Neuron (in vitro differentiated cells): ENCODE measurements around the gene WDR45.
"Not testable (repeated sequence)": the region's sequence is repeated elsewhere in the genome, so short reads cannot be mapped to it uniquely, and the experiment has no call there.

ENCODE experiments used
- H2AFZ ChIP-seq: one replicate; pipeline ENCODE4 v1.6.1; 2013; ENCODE audit warnings: low read depth, mild to moderate bottlenecking, inconsistent platforms, low read length, moderate library complexity
- H3K27me3 ChIP-seq: one replicate; pipeline ENCODE4 v1.6.1; 2013; ENCODE audit warnings: low read length; ENCODE audit not compliant: insufficient read depth
- H3K36me3 ChIP-seq: one replicate; pipeline ENCODE4 v1.6.1; 2013; ENCODE audit warnings: low read length; ENCODE audit not compliant: insufficient read depth
- H3K4me1 ChIP-seq: one replicate; pipeline ENCODE4 v1.6.1; 2013; ENCODE audit warnings: low read length; ENCODE audit not compliant: insufficient read depth
- H3K4me3 ChIP-seq: 2 replicates; pipeline ENCODE4 v1.5.1; 2013; ENCODE audit warnings: mild to moderate bottlenecking, low read length, moderate library complexity
- H3K9me3 ChIP-seq: one replicate; pipeline ENCODE4 v1.6.1; 2013; ENCODE audit warnings: low read length

Gene WDR45

GRCh38 chrX:49079489-49080428, at the start of gene WDR45:
Gene WDR45, minus strand, starts transcription at chrX:49079887. Its CDS starts 1,792 bp downstream, at chrX:49078095.
- H3K27me3 ChIP-seq: no peaks in the 10 kb centered on the region
- H3K9me3 ChIP-seq: no peaks in the 10 kb centered on the region
- peaks cover 5% of the 10 kb centered on the region for H3K4me1 ChIP-seq
- no peaks in the 10 kb centered on the region for H3K36me3 ChIP-seq
- peak within 1 kb of the TSS; percentile 68 for H2AFZ ChIP-seq
- H3K4me3 ChIP-seq: peak within 1 kb of the TSS; percentile 80

- Histone ChIP-seq H3K36me3 (no peaks in the 10 kb centered on the region), H2AFZ (no peak overlapping the region), H3K4me3 (no peak overlapping the region), H3K4me1 (no peaks in the 10 kb centered on the region), H3K27me3 (no peaks in the 10 kb centered on the region), H3K9me3 (no peaks in the 10 kb centered on the region)
These were observed 49.7 kb upstream of the WDR45 start for GRCh38 chrX:49129427-49129826.

- not testable (repeated sequence) for H3K36me3 ChIP-seq, H3K27me3 ChIP-seq, H3K4me3 ChIP-seq, H3K9me3 ChIP-seq, H2AFZ ChIP-seq, H3K4me1 ChIP-seq
These were observed 48.1 kb upstream of the WDR45 start for GRCh38 chrX:49127742-49128258.

DNA sequence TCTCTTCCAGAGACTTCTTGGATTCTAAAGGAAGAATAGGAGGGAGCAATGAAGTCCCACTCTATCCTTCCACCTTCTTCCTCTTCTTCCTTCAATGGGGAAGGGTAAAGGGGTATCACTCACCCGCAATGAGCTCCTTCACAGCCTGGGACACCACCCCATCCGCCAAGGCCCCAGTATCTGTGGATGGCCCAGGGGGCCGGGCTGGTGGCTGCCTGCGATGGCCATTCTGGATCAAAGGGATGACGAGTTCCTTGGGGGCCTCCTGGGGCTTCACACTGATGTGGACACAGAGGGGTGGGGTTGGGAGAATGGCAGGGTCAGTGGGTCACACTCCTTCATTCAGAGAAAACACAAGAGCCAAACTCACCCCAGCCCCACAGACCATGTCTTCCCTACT, 42.8 kb upstream of the WDR45 start:
- H3K27me3 ChIP-seq: no peaks in the 10 kb centered on the region
- peaks cover 10% of the 10 kb centered on the region for H3K36me3 ChIP-seq
- no peaks in the 10 kb centered on the region for H3K4me1 ChIP-seq
- H2AFZ ChIP-seq: no peak overlapping the region
- H3K9me3 ChIP-seq: no peaks in the 10 kb centered on the region
- H3K4me3 ChIP-seq: peak overlapping the region; percentile 76

DNA sequence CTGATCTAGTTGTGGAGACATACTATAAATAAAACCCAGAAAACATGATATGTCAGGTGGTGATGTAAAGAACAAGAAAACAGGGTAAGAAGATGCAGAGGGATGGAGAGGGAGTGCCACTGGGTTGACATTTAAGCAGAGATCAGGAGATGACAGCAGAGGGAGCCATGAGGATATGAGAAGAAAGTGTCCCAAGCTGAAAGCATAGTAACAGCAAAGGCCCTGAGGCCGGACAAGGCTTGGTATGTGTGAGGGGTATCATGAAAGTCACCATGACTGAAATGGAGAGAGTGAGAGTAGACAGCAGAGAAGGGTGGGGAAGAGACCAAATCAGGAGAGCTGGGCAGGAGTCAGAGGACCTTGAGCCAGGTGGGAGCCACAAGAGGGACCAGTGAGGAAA, 40.4 kb upstream of the WDR45 start:
- H3K9me3 ChIP-seq: no peaks in the 10 kb centered on the region
- no peaks in the 10 kb centered on the region for H3K4me1 ChIP-seq
- no peaks in the 10 kb centered on the region for H3K27me3 ChIP-seq
- peaks cover 17% of the 10 kb centered on the region for H3K36me3 ChIP-seq
- H2AFZ ChIP-seq: no peak overlapping the region
- H3K4me3 ChIP-seq: no peak overlapping the region

DNA sequence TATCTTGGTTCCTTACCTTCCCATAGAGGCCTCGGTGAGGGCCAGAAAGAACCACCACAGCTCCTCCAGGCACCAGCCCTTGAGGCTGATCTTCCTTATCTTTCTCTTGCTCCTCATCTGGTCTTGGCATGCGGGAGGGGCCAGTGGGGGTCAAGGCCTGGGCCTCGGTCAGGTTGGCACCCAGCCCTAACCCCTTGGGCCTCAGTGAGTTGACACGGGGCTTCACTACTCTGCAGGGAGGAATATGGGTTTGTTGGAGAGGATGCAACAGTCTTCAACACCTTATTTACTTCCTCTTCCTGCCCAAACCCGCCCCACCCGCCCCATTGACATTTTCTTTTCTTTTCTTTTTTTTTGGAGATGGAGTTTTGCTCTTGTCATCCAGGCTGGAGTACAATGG, 37.9 kb upstream of the WDR45 start:
- Histone ChIP-seq H3K9me3 (no peaks in the 10 kb centered on the region), H3K36me3 (peaks cover 22% of the 10 kb centered on the region), H3K4me3 (no peak overlapping the region), H3K4me1 (peaks cover 1% of the 10 kb centered on the region), H2AFZ (no peak overlapping the region), H3K27me3 (no peaks in the 10 kb centered on the region)

DNA sequence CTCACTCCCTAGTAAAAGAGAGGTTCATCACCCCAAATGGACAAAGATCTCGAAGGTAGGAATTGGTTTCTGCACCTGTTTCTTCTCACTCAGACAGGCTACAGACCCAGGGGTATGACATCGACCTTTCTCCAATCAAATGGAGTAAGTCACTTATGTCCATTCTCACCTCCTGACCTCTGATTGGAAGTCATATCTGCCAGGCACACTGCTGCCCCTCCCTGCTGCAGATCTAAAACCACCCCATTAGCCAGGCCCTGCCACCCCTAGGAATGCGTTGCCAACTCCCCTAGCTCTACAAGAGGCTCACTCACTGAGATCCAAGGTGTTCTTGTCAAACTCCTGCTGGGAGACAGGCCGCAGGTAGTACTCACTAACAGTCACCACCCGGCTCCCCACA, 37.0 kb upstream of the WDR45 start:
- H3K4me3 ChIP-seq: no peak overlapping the region
- H3K27me3 ChIP-seq: no peaks in the 10 kb centered on the region
- no peak overlapping the region for H2AFZ ChIP-seq
- peaks cover 10% of the 10 kb centered on the region for H3K4me1 ChIP-seq
- H3K36me3 ChIP-seq: peaks cover 22% of the 10 kb centered on the region
- no peaks in the 10 kb centered on the region for H3K9me3 ChIP-seq

- Histone ChIP-seq H3K4me1 (peaks cover 12% of the 10 kb centered on the region), H3K9me3 (no peaks in the 10 kb centered on the region), H2AFZ (no peak overlapping the region), H3K36me3 (peaks cover 22% of the 10 kb centered on the region), H3K4me3 (no peak overlapping the region), H3K27me3 (no peaks in the 10 kb centered on the region)
These were observed 36.4 kb upstream of the WDR45 start for GRCh38 chrX:49116076-49116475.

- Histone ChIP-seq H3K4me3 (no peak overlapping the region), H2AFZ (no peak overlapping the region), H3K27me3 (no peaks in the 10 kb centered on the region), H3K9me3 (no peaks in the 10 kb centered on the region), H3K4me1 (peaks cover 12% of the 10 kb centered on the region), H3K36me3 (peaks cover 12% of the 10 kb centered on the region)
These were observed 32.1 kb upstream of the WDR45 start for GRCh38 chrX:49111791-49112190.

DNA sequence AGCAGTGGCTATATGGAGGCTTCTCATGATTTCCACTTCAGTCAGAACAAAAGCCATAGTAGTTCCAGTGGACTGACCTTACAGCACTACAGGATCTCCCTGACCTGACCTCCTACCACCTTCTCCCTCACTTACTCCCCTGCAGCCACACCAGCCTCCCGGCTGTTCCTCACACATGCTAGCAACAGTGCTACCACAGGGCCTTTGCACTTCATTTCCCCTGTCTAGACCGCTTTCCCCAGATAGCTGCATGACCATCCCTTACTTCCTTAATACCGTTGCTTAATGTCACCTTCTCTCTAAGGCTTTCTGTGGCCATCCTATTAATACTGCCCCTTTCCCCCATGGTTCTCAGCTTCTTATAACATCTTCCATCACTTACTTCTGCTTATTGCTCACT, 30.7 kb upstream of the WDR45 start:
- Histone ChIP-seq H2AFZ (no peak overlapping the region), H3K36me3 (peaks cover 4% of the 10 kb centered on the region), H3K4me3 (no peak overlapping the region), H3K9me3 (no peaks in the 10 kb centered on the region), H3K4me1 (peaks cover 12% of the 10 kb centered on the region), H3K27me3 (no peaks in the 10 kb centered on the region)

- Histone ChIP-seq H3K27me3 (no peaks in the 10 kb centered on the region), H3K4me3 (no peak overlapping the region)
These were observed 29.0 kb upstream of the WDR45 start for GRCh38 chrX:49108641-49109040.

DNA sequence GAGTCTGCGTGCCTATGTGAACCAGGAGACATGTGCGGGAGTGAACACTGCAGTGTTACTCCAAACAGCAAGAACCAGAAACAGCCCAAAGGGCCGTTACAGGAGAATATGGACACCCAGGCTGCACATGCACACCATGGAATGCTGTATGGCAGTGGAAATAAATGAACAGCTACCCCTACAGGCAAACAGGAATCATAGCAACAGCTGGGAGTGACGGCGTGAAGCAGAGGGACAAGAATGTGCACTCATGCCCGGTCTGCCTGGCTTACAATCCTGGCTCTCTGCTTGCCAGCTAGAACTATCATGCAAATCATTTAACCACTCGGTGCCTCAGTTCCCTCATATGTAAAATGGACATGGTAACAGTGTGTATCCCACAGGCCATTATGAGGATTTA, 27.2 kb upstream of the WDR45 start:
- Histone ChIP-seq H3K4me1 (peaks cover 4% of the 10 kb centered on the region), H3K9me3 (no peaks in the 10 kb centered on the region), H3K4me3 (no peak overlapping the region), H3K27me3 (no peaks in the 10 kb centered on the region), H3K36me3 (no peaks in the 10 kb centered on the region), H2AFZ (no peak overlapping the region)

More at GRCh38 chrX:49108641-49109040, 29.0 kb upstream of the WDR45 start:
- peaks cover 4% of the 10 kb centered on the region for H3K36me3 ChIP-seq
- H2AFZ ChIP-seq: no peak overlapping the region
- H3K4me1 ChIP-seq: peaks cover 12% of the 10 kb centered on the region
- no peaks in the 10 kb centered on the region for H3K9me3 ChIP-seq

DNA sequence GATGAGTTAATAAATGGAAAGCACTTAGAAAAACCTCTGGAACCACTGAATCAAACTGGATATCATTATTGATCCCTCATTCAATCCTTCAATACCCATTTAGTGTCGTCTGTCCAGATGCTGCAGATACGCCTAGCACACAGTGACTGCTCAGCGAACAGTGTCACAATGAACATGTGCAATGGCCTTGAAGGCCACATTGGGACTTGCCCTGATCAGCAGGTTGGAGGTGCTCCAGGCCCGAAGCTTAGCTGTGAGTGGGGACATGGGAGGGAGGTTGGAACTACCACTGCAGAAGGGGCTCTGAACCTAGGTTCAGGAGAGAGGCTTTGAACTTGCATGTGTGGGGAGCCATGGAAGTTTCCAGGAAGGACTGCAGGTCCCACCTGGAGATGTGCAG, 26.6 kb upstream of the WDR45 start:
- Histone ChIP-seq H3K4me1 (no peaks in the 10 kb centered on the region), H3K36me3 (no peaks in the 10 kb centered on the region), H3K9me3 (no peaks in the 10 kb centered on the region), H3K4me3 (no peak overlapping the region), H3K27me3 (no peaks in the 10 kb centered on the region), H2AFZ (no peak overlapping the region)
